H1 (cell line): Measurements from ENCODE around the gene RIIAD1. TPM values are rescaled to one million over a fixed set of nuclear protein-coding genes. Genes with fewer than 3 reads are reported as not detected.
A peak's percentile ranks its signal among the peaks of the same experiment; 100 is the strongest.

ENCODE experiments used
- SAP30 ChIP-seq: fragments of 300-600 bp; sonication (generic); IDR thresholded peaks from 2 replicates; pipeline ENCODE4 v1.7.1; 2012; ENCODE audit warnings: low read length, moderate library complexity, mild to moderate bottlenecking, inconsistent platforms; ENCODE audit not compliant: insufficient read depth, insufficient replicate concordance
- polyA plus RNA-seq, 7 experiments: library from polyadenylated mRNA; depleted of rRNA in 3 of 7; stranded (reverse) in 5 of 7; unstranded in 2 of 7; fragments of >200 nt in 5 of 7; fragments of 200-250 nt in 2 of 7; gene quantifications; 1 replicate in 5 of 7; 2 replicates in 1 of 7; 4 replicates in 1 of 7; pipeline versions ENCODE4 v1.2.1 to v1.2.3, GENCODE V29; 2011 to 2013; ENCODE audit warnings: missing spikeins in 2 of 7, mixed read lengths in 2 of 7
- total RNA-seq: library from RNA; stranded (reverse); fragmentation: NEBNext Ultra II Directional; extraction: Animal tissue kit (Norgen Biotek cat#: 25700); gene quantifications from 2 replicates; pipeline ENCODE4 v1.2.1, GENCODE V29; 2021

Gene RIIAD1
- total and polyA plus RNA-seq, 2 of the 8 experiments (the other 6 are each of a cell fraction or from before 2014, with no cell fraction given): not detected

DNA sequence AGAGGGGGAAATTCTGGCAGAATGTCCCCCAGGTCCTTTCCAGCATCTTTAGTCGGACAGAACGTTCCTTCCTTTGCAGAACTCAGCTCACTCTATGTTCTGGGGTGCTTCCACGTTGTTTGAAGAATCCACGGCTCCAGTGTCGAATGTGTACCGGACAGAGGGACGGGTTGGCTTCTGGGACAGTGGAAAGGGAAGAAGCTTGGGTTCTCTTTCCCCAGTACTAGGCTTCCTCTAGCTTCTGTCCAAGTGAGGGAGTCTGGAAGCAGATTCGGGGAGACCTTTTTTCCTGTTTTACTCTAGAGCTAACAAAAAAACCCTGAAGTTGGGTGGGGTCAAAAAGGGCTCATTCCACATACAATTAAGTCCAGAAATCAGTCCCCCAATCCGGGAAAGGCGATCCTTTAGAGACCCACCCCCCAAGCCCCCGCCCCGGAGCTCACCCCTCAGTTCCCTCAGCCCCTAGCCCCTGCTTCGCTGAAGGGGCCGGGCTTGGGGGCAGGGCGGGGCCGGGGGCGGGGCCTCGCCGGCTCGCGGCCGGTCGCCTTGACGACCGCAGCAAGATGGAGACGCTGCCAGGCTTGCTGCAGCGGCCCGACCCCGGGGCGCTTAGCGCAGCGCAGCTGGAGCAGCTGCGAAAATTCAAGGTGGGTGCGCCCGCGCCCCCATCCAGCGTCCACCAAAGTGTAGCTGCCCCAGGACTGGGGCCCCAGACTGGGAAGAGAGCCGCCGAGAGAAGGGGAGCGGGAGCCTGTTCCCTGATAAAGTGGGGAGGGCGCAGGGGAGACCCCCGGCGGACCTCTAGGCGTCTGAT is at the start of gene RIIAD1 (continued):
- TF ChIP-seq SAP30: peak; percentile 78
- TF ChIP-seq, all 59 proteins: peak for 6
